Measurements from ENCODE around the gene METTL15.

DNA sequence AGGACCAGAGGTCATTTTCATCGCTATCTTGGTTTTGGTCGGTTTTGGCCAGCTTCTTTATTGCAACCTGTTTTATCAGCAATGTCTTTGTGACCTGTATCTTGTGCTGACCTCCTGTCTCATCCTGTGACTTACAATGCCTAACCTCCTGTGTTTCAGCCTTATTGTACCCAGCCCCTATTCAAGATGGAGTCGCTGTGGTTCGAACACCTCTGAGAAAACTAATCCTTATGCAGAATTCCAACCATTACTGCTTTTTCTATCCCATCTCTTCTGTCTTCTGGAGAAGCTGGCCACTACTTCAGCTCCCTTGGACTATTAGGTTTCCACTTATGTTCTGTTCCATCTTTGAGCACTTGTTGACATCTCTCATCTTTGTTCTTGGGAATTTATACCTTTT lies 62.6 kb downstream of the METTL15 start:
- TF ChIP-seq CTCF (IDR thresholded peaks at IDR 0.05; ENCODE audit: poor library complexity) (no peak), EZH2 (IDR thresholded peaks at IDR 0.05; ENCODE audit: borderline replicate concordance) (no peak), EZH2phosphoT487 (IDR thresholded peaks at IDR 0.05; ENCODE audit: low read depth, severe bottlenecking, unreplicated experiment) (no peak)

All from hepatocyte (in vitro differentiated cells).